HepG2 (cell line): Measurements from ENCODE around the gene HLF. TPM values are rescaled to one million over a fixed set of nuclear protein-coding genes. Genes with fewer than 3 reads are reported as not detected.
A peak's percentile ranks its signal among the peaks of the same experiment; 100 is the strongest.

ENCODE experiments used
- ARID2 ChIP-seq: sonication (generic); formaldehyde crosslinking; IDR thresholded peaks from 2 replicates; pipeline ENCODE4 v1.8.1; 2022; ENCODE audit warnings: mild to moderate bottlenecking, missing genetic modification reagents, borderline replicate concordance
- GABPA ChIP-seq, 2 experiments: IDR thresholded peaks; 2 replicates each; pipeline ENCODE4 v1.6.1; 2011 to 2016; ENCODE audit warnings: low read depth in 2 of 2, low read length in 1 of 2, missing biosample characterization in 1 of 2, missing genetic modification characterization in 1 of 2
- HOXA3 ChIP-seq: sonication (generic); formaldehyde crosslinking; IDR thresholded peaks from 2 replicates; pipeline ENCODE4 v1.5.0; 2020; ENCODE audit warnings: missing genetic modification reagents
- ISL2 ChIP-seq: sonication (generic); formaldehyde crosslinking; IDR thresholded peaks from 2 replicates; pipeline ENCODE4 v1.5.0; 2020; ENCODE audit warnings: missing genetic modification reagents
- KMT2B ChIP-seq: IDR thresholded peaks from 2 replicates; pipeline ENCODE4 v1.6.1; 2016; ENCODE audit warnings: missing genetic modification reagents, missing compliant biosample characterization
- MED1 ChIP-seq: sonication (generic); formaldehyde crosslinking; IDR thresholded peaks from 2 replicates; pipeline ENCODE4 v1.4.0; 2020; ENCODE audit warnings: missing genetic modification reagents
- PHF8 ChIP-seq: sonication (generic); formaldehyde crosslinking; IDR thresholded peaks from 2 replicates; pipeline ENCODE4 v1.5.0; 2020; ENCODE audit warnings: missing genetic modification reagents
- POLR2AphosphoS2 ChIP-seq: IDR thresholded peaks from 2 replicates; pipeline ENCODE4 v1.6.1; 2011; ENCODE audit warnings: low read depth, low read length, improper control_type of control experiment
- POLR2AphosphoS5 ChIP-seq: IDR thresholded peaks from 2 replicates; pipeline ENCODE4 v1.6.1; 2012; ENCODE audit warnings: low read depth, low read length
- RORA ChIP-seq: sonication (generic); formaldehyde crosslinking; IDR thresholded peaks from 2 replicates; pipeline ENCODE4 v1.5.0; 2020; ENCODE audit warnings: mild to moderate bottlenecking, missing genetic modification reagents, moderate library complexity
- SNAPC2 ChIP-seq: sonication (generic); formaldehyde crosslinking; IDR thresholded peaks from 2 replicates; pipeline ENCODE4 v1.8.1; 2022; ENCODE audit warnings: mild to moderate bottlenecking, missing genetic modification reagents
- TBX2 ChIP-seq: sonication (generic); formaldehyde crosslinking; IDR thresholded peaks from 2 replicates; pipeline ENCODE4 v1.5.0; 2020; ENCODE audit warnings: missing genetic modification reagents, mild to moderate bottlenecking, borderline replicate concordance
- THYN1 ChIP-seq: sonication (generic); formaldehyde crosslinking; IDR thresholded peaks from 2 replicates; pipeline ENCODE4 v1.8.1; 2023; ENCODE audit warnings: low read depth, mild to moderate bottlenecking, moderate library complexity, missing genetic modification reagents, borderline replicate concordance
- ZNF317 ChIP-seq: sonication (generic); formaldehyde crosslinking; IDR thresholded peaks from 2 replicates; pipeline ENCODE4 v1.5.0; 2020; ENCODE audit warnings: mild to moderate bottlenecking, missing genetic modification reagents
- polyA plus RNA-seq, 8 experiments: library from polyadenylated mRNA; depleted of rRNA in 3 of 8; stranded (reverse) in 7 of 8; unstranded in 1 of 8; fragments of >200 nt; fragmentation: Illumina TruSeq in 4 of 8; extraction: Trizol in 4 of 8; gene quantifications; 2 replicates each; pipeline versions ENCODE4 v1.2.1 to v1.2.3, GENCODE V29; 2011 to 2016; ENCODE audit warnings: low read depth in 4 of 8, missing spikeins in 1 of 8, mixed read lengths in 1 of 8; ENCODE audit not compliant: insufficient read depth in 1 of 8
- total RNA-seq, 5 experiments: library from RNA; depleted of rRNA; stranded (reverse); fragments of >200 nt; fragmentation: Illumina TruSeq; extraction: Trizol; gene quantifications; 2 replicates each; pipeline ENCODE4 v1.2.3, GENCODE V29; 2016; ENCODE audit warnings: low read depth in 1 of 5
- TF ChIP-seq, protein P1 (sequence below): IDR thresholded peaks from 2 replicates; pipeline ENCODE4 v1.6.1; 2016; ENCODE audit warnings: missing genetic modification reagents, missing compliant biosample characterization
- TF ChIP-seq, protein P2 (sequence below): sonication (generic); formaldehyde crosslinking; IDR thresholded peaks from 2 replicates; pipeline ENCODE4 v1.4.0; 2020; ENCODE audit warnings: missing genetic modification reagents
- TF ChIP-seq, protein P3 (sequence below): sonication (generic); formaldehyde crosslinking; IDR thresholded peaks from 2 replicates; pipeline ENCODE4 v1.4.0; 2020; ENCODE audit warnings: missing genetic modification reagents, borderline replicate concordance
- TF ChIP-seq, protein P4 (sequence below): IDR thresholded peaks from 2 replicates; pipeline ENCODE4 v1.6.1; 2018; ENCODE audit warnings: missing genetic modification reagents, mild to moderate bottlenecking, missing compliant biosample characterization
- TF ChIP-seq, protein P5 (sequence below): sonication (generic); formaldehyde crosslinking; IDR thresholded peaks from 2 replicates; pipeline ENCODE4 v1.8.1; 2023; ENCODE audit warnings: mild to moderate bottlenecking, missing genetic modification reagents
- TF ChIP-seq, protein P6 (sequence below): sonication (generic); formaldehyde crosslinking; IDR thresholded peaks from 2 replicates; pipeline ENCODE4 v1.5.0; 2020; ENCODE audit warnings: mild to moderate bottlenecking, missing genetic modification reagents, moderate library complexity

The HLF gene
- total and polyA plus RNA-seq, 2 of the 13 experiments (the other 11 are each of a cell fraction or from before 2014, with no cell fraction given): 202 to 346 TPM

DNA sequence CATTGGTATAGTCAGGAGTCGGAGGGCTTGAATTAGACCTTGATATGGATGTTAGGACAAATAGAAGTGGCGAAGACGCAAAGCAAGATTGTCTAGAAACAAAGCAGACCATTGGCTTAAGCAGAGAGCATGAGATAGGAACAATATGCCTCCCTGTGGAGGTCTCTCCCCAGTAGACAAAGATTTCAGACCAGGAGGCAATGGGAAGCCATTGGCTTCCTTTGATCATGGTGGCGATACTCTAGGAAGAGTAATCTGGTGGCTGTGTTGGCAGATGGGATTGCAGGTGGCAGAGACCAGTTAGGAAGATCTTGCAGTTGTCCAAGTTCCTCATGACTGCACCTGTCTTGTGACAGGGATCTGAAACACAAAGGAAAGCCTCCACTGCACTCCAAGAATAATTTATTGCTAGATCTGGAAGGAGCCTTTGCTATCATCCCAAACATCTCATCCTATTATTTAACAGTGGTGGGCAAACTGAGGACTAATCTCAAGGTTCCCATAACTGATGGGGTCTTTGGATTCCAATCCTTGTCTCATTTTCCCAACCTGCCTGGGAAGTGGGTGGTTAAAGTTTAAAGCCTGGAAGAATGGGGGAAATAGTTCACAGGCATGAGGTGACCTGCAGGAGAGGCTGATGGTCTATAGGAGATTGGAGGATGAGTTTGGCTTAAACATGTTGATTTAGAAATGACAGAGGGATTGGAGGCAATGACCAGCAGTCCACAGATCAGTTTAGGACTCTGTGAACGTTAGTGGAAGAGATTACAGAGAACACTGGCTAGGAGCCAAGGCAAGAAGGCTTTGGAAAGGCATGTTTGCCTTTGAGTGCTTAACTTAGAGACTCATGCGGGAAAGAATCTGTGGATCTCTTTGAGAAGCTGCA is 37.0 kb downstream of the HLF start (continued):
- TF ChIP-seq, protein P1, sequence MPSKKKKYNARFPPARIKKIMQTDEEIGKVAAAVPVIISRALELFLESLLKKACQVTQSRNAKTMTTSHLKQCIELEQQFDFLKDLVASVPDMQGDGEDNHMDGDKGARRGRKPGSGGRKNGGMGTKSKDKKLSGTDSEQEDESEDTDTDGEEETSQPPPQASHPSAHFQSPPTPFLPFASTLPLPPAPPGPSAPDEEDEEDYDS (CRISPR knock-in tag): peak; percentile 60; the same call in 1 of the 2 replicates
- TF ChIP-seq, protein P2, sequence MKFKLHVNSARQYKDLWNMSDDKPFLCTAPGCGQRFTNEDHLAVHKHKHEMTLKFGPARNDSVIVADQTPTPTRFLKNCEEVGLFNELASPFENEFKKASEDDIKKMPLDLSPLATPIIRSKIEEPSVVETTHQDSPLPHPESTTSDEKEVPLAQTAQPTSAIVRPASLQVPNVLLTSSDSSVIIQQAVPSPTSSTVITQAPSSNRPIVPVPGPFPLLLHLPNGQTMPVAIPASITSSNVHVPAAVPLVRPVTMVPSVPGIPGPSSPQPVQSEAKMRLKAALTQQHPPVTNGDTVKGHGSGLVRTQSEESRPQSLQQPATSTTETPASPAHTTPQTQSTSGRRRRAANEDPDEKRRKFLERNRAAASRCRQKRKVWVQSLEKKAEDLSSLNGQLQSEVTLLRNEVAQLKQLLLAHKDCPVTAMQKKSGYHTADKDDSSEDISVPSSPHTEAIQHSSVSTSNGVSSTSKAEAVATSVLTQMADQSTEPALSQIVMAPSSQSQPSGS (CRISPR knock-in tag): peak; percentile 54; the same call in 1 of the 2 replicates
- TF ChIP-seq POLR2AphosphoS5 (peak; percentile 49), ZNF317 (CRISPR knock-in tag) (no peak), PHF8 (CRISPR knock-in tag) (0 out of 2 replicates have a peak, but pooled peaks have one; percentile 34), ISL2 (CRISPR knock-in tag) (peak; percentile 92), MED1 (CRISPR knock-in tag) (peak; percentile 96), THYN1 (CRISPR knock-in tag) (no peak), TBX2 (CRISPR knock-in tag) (peak; percentile 81), ARID2 (CRISPR knock-in tag) (peak; percentile 16; the same call in 1 of the 2 replicates), KMT2B (CRISPR knock-in tag) (0 out of 2 replicates have a peak, but pooled peaks have one; percentile 17), POLR2AphosphoS2 (peak; percentile 37; the same call in 1 of the 2 replicates), HOXA3 (CRISPR knock-in tag) (peak; percentile 64), RORA (no peak), GABPA (IDR thresholded peaks at IDR 0.05; ENCODE audit: low read depth, low read length) (no peak), GABPA (CRISPR knock-in tag; IDR thresholded peaks at IDR 0.05; ENCODE audit: low read depth) (0 out of 2 replicates have a peak, but pooled peaks have one; percentile 10), SNAPC2 (0 out of 2 replicates have a peak, but pooled peaks have one; percentile 39)
- TF ChIP-seq, protein P3, sequence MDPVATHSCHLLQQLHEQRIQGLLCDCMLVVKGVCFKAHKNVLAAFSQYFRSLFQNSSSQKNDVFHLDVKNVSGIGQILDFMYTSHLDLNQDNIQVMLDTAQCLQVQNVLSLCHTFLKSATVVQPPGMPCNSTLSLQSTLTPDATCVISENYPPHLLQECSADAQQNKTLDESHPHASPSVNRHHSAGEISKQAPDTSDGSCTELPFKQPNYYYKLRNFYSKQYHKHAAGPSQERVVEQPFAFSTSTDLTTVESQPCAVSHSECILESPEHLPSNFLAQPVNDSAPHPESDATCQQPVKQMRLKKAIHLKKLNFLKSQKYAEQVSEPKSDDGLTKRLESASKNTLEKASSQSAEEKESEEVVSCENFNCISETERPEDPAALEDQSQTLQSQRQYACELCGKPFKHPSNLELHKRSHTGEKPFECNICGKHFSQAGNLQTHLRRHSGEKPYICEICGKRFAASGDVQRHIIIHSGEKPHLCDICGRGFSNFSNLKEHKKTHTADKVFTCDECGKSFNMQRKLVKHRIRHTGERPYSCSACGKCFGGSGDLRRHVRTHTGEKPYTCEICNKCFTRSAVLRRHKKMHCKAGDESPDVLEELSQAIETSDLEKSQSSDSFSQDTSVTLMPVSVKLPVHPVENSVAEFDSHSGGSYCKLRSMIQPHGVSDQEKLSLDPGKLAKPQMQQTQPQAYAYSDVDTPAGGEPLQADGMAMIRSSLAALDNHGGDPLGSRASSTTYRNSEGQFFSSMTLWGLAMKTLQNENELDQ (CRISPR knock-in tag): peak; percentile 13; the same call in 1 of the 2 replicates
- TF ChIP-seq, protein P4, sequence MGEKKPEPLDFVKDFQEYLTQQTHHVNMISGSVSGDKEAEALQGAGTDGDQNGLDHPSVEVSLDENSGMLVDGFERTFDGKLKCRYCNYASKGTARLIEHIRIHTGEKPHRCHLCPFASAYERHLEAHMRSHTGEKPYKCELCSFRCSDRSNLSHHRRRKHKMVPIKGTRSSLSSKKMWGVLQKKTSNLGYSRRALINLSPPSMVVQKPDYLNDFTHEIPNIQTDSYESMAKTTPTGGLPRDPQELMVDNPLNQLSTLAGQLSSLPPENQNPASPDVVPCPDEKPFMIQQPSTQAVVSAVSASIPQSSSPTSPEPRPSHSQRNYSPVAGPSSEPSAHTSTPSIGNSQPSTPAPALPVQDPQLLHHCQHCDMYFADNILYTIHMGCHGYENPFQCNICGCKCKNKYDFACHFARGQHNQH (CRISPR knock-in tag): peak; percentile 86; the same call in 1 of the 2 replicates
- TF ChIP-seq, protein P5, sequence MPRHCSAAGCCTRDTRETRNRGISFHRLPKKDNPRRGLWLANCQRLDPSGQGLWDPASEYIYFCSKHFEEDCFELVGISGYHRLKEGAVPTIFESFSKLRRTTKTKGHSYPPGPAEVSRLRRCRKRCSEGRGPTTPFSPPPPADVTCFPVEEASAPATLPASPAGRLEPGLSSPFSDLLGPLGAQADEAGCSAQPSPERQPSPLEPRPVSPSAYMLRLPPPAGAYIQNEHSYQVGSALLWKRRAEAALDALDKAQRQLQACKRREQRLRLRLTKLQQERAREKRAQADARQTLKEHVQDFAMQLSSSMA (CRISPR knock-in tag): 0 out of 2 replicates have a peak, but pooled peaks have one; percentile 59
- TF ChIP-seq, protein P6, sequence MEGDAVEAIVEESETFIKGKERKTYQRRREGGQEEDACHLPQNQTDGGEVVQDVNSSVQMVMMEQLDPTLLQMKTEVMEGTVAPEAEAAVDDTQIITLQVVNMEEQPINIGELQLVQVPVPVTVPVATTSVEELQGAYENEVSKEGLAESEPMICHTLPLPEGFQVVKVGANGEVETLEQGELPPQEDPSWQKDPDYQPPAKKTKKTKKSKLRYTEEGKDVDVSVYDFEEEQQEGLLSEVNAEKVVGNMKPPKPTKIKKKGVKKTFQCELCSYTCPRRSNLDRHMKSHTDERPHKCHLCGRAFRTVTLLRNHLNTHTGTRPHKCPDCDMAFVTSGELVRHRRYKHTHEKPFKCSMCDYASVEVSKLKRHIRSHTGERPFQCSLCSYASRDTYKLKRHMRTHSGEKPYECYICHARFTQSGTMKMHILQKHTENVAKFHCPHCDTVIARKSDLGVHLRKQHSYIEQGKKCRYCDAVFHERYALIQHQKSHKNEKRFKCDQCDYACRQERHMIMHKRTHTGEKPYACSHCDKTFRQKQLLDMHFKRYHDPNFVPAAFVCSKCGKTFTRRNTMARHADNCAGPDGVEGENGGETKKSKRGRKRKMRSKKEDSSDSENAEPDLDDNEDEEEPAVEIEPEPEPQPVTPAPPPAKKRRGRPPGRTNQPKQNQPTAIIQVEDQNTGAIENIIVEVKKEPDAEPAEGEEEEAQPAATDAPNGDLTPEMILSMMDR (CRISPR knock-in tag): peak; percentile 29
